HEK293 (cell line): Measurements from ENCODE around the gene GET3.

Experiments used
- BCL11B ChIP-seq: fragments of 450-650 bp; formaldehyde crosslinking; IDR thresholded peaks from 2 replicates; pipeline ENCODE4 v1.5.1; 2016; ENCODE audit warnings: low read depth, missing biosample characterization, missing genetic modification characterization
- GLIS1 ChIP-seq: fragments of 450-650 bp; formaldehyde crosslinking; IDR thresholded peaks from 2 replicates; pipeline ENCODE4 v1.5.1; 2016; ENCODE audit warnings: missing biosample characterization, missing genetic modification characterization
- KLF17 ChIP-seq: fragments of 450-650 bp; formaldehyde crosslinking; IDR thresholded peaks from 2 replicates; pipeline ENCODE4 v1.5.1; 2016; ENCODE audit warnings: missing biosample characterization, missing genetic modification characterization
- KLF8 ChIP-seq: fragments of 450-650 bp; formaldehyde crosslinking; IDR thresholded peaks from 2 replicates; pipeline ENCODE4 v1.5.1; 2016; ENCODE audit warnings: missing biosample characterization, missing genetic modification characterization
- OSR2 ChIP-seq: fragments of 450-650 bp; formaldehyde crosslinking; IDR thresholded peaks from 2 replicates; pipeline ENCODE4 v1.5.1; 2016; ENCODE audit warnings: missing biosample characterization, missing genetic modification characterization
- SP7 ChIP-seq: fragments of 450-650 bp; formaldehyde crosslinking; IDR thresholded peaks from 2 replicates; pipeline ENCODE4 v1.5.1; 2016; ENCODE audit warnings: missing biosample characterization, missing genetic modification characterization
- YY2 ChIP-seq: fragments of 450-650 bp; formaldehyde crosslinking; IDR thresholded peaks from 2 replicates; pipeline ENCODE4 v1.5.1; 2016; ENCODE audit warnings: missing biosample characterization, missing genetic modification characterization
- ZBTB17 ChIP-seq: fragments of 450-650 bp; formaldehyde crosslinking; IDR thresholded peaks from 2 replicates; pipeline ENCODE4 v1.5.1; 2016; ENCODE audit warnings: missing biosample characterization, missing genetic modification characterization
- ZBTB21 ChIP-seq: fragments of 450-650 bp; formaldehyde crosslinking; IDR thresholded peaks from 2 replicates; pipeline ENCODE4 v1.5.1; 2017; ENCODE audit warnings: missing biosample characterization, missing genetic modification characterization
- ZBTB44 ChIP-seq: fragments of 450-650 bp; IDR thresholded peaks from 2 replicates; pipeline ENCODE4 v1.5.1; 2018; ENCODE audit warnings: missing biosample characterization, mild to moderate bottlenecking, missing genetic modification characterization
- ZBTB6 ChIP-seq: fragments of 450-650 bp; formaldehyde crosslinking; IDR thresholded peaks from 2 replicates; pipeline ENCODE4 v1.5.1; 2017; ENCODE audit warnings: missing biosample characterization, missing genetic modification characterization
- ZNF146 ChIP-seq: fragments of 450-650 bp; formaldehyde crosslinking; IDR thresholded peaks from 2 replicates; pipeline ENCODE4 v1.5.1; 2016; ENCODE audit warnings: missing biosample characterization, missing genetic modification characterization
- ZNF175 ChIP-seq: fragments of 450-650 bp; formaldehyde crosslinking; IDR thresholded peaks from 2 replicates; pipeline ENCODE4 v1.5.1; 2016; ENCODE audit warnings: missing biosample characterization, missing genetic modification characterization
- ZNF18 ChIP-seq: fragments of 450-650 bp; formaldehyde crosslinking; IDR thresholded peaks from 2 replicates; pipeline ENCODE4 v1.5.1; 2016; ENCODE audit warnings: missing biosample characterization, missing genetic modification characterization
- ZNF24 ChIP-seq: fragments of 450-650 bp; formaldehyde crosslinking; IDR thresholded peaks from 2 replicates; pipeline ENCODE4 v1.5.1; 2016; ENCODE audit warnings: missing biosample characterization, missing genetic modification characterization
- ZNF335 ChIP-seq: fragments of 450-650 bp; formaldehyde crosslinking; conservative IDR thresholded peaks from 2 replicates; pipeline ENCODE4 v1.5.1; 2016; ENCODE audit warnings: missing biosample characterization, missing genetic modification characterization
- ZNF416 ChIP-seq: fragments of 450-650 bp; formaldehyde crosslinking; IDR thresholded peaks from 2 replicates; pipeline ENCODE4 v1.5.1; 2016; ENCODE audit warnings: missing biosample characterization, missing genetic modification characterization
- ZNF518A ChIP-seq: fragments of 450-650 bp; formaldehyde crosslinking; conservative IDR thresholded peaks from 2 replicates; pipeline ENCODE4 v1.5.1; 2016; ENCODE audit warnings: low read depth, missing biosample characterization, missing genetic modification characterization
- ZNF558 ChIP-seq: fragments of 450-650 bp; formaldehyde crosslinking; IDR thresholded peaks from 2 replicates; pipeline ENCODE4 v1.5.1; 2016; ENCODE audit warnings: missing biosample characterization, missing genetic modification characterization
- ZNF610 ChIP-seq: fragments of 450-650 bp; formaldehyde crosslinking; IDR thresholded peaks from 2 replicates; pipeline ENCODE4 v1.5.1; 2016; ENCODE audit warnings: missing biosample characterization, missing genetic modification characterization, borderline replicate concordance
- ZNF626 ChIP-seq: fragments of 450-650 bp; sonication (Bioruptor Pico); formaldehyde crosslinking; IDR thresholded peaks from 2 replicates; pipeline ENCODE4 v1.5.1; 2018; ENCODE audit warnings: missing biosample characterization, missing genetic modification characterization, inconsistent platforms
- ZNF629 ChIP-seq: fragments of 450-650 bp; formaldehyde crosslinking; IDR thresholded peaks from 2 replicates; pipeline ENCODE4 v1.5.1; 2017; ENCODE audit warnings: missing biosample characterization, missing genetic modification characterization
- ZNF658 ChIP-seq: fragments of 450-650 bp; formaldehyde crosslinking; IDR thresholded peaks from 2 replicates; pipeline ENCODE4; 2016; ENCODE audit warnings: missing biosample characterization, missing genetic modification characterization
- ZNF776 ChIP-seq: fragments of 450-650 bp; formaldehyde crosslinking; IDR thresholded peaks from 2 replicates; pipeline ENCODE4 v1.5.0; 2017; ENCODE audit warnings: missing biosample characterization, missing genetic modification characterization, borderline replicate concordance
- ZSCAN16 ChIP-seq: fragments of 450-650 bp; formaldehyde crosslinking; IDR thresholded peaks from 2 replicates; pipeline ENCODE4 v1.5.1; 2016; ENCODE audit warnings: missing biosample characterization, missing genetic modification characterization
- ZSCAN23 ChIP-seq: fragments of 450-650 bp; formaldehyde crosslinking; IDR thresholded peaks from 2 replicates; pipeline ENCODE4 v1.5.1; 2016; ENCODE audit warnings: missing biosample characterization, missing genetic modification characterization
- ZXDB ChIP-seq: fragments of 450-650 bp; formaldehyde crosslinking; IDR thresholded peaks from 2 replicates; pipeline ENCODE4 v1.5.1; 2016; ENCODE audit warnings: missing biosample characterization, missing genetic modification characterization
- TF ChIP-seq, protein P1 (sequence below): fragments of 450-650 bp; formaldehyde crosslinking; IDR thresholded peaks from 2 replicates; pipeline ENCODE4 v1.5.1; 2016; ENCODE audit warnings: missing biosample characterization, missing genetic modification characterization, low read depth

GET3 gene

GRCh38 chr19:12722566-12723380 lies 14.5 kb upstream of the GET3 start (continued):
- TF ChIP-seq SP7 (tag by site-specific recombination), result peak; percentile 84
- peak; percentile 97 for TF ChIP-seq ZXDB
- peak; percentile 96 for TF ChIP-seq ZNF24 (tag by site-specific recombination)
- peak; percentile 56 for TF ChIP-seq ZBTB17 (tag by site-specific recombination)
- no peak for TF ChIP-seq ZNF626 (tag by site-specific recombination)
- peak; percentile 71; the same call in 1 of the 2 replicates for TF ChIP-seq ZNF610
- TF ChIP-seq ZBTB44 (tag by site-specific recombination), result no peak
- no peak for TF ChIP-seq ZNF175
- TF ChIP-seq ZNF518A, result peak; percentile 65
- TF ChIP-seq ZNF776 (tag by site-specific recombination), result no peak
- TF ChIP-seq YY2, result 0 out of 2 replicates have a peak, but pooled peaks have one; percentile 17
- TF ChIP-seq ZNF335 (tag by site-specific recombination), result peak; percentile 59
- 0 out of 2 replicates have a peak, but pooled peaks have one; percentile 32 for TF ChIP-seq OSR2 (tag by site-specific recombination)
- TF ChIP-seq ZBTB21 (tag by site-specific recombination), result peak; percentile 77
- TF ChIP-seq ZNF629 (tag by site-specific recombination), result peak; percentile 85
- peak; percentile 34; the same call in 1 of the 2 replicates for TF ChIP-seq BCL11B (tag by site-specific recombination)
- peak; percentile 17 for TF ChIP-seq GLIS1 (tag by site-specific recombination)
- TF ChIP-seq KLF17 (tag by site-specific recombination), result peak; percentile 87
- TF ChIP-seq ZNF558, result peak; percentile 58
- peak; percentile 87 for TF ChIP-seq KLF8 (tag by site-specific recombination)
- TF ChIP-seq, protein P1, sequence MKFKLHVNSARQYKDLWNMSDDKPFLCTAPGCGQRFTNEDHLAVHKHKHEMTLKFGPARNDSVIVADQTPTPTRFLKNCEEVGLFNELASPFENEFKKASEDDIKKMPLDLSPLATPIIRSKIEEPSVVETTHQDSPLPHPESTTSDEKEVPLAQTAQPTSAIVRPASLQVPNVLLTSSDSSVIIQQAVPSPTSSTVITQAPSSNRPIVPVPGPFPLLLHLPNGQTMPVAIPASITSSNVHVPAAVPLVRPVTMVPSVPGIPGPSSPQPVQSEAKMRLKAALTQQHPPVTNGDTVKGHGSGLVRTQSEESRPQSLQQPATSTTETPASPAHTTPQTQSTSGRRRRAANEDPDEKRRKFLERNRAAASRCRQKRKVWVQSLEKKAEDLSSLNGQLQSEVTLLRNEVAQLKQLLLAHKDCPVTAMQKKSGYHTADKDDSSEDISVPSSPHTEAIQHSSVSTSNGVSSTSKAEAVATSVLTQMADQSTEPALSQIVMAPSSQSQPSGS, result peak; percentile 30; the same call in 1 of the 2 replicates
- TF ChIP-seq ZNF146 (tag by site-specific recombination), result peak; percentile 6; the same call in 1 of the 2 replicates
- TF ChIP-seq ZSCAN23 (tag by site-specific recombination), result 0 out of 2 replicates have a peak, but pooled peaks have one; percentile 32
- peak; percentile 42; the same call in 1 of the 2 replicates for TF ChIP-seq ZNF18
- no peak for TF ChIP-seq ZNF658 (tag by site-specific recombination)
- no peak; the same call in 1 of the 2 replicates for TF ChIP-seq ZNF416 (tag by site-specific recombination)
- TF ChIP-seq ZBTB6, result peak; percentile 43; the same call in 1 of the 2 replicates
- no peak for TF ChIP-seq ZSCAN16 (tag by site-specific recombination)
